HCT116 (cell line): Measurements from ENCODE around the gene TNFRSF8.

ENCODE experiments used
- CTCF ChIP-seq, 3 experiments: fragments of 200-600 bp in 1 of 3; sonication (generic) in 1 of 3; IDR thresholded peaks in 2 of 3; conservative IDR thresholded peaks in 1 of 3; 2 replicates each; pipeline ENCODE4 v1.5.1; 2012 to 2017; ENCODE audit warnings: low read depth in 2 of 3, low read length in 2 of 3, antibody characterized with exemption in 1 of 3, borderline replicate concordance in 1 of 3, control low read depth in 1 of 3, mild to moderate bottlenecking in 1 of 3, mixed read lengths in 1 of 3, mixed run types in 1 of 3, moderate library complexity in 1 of 3; ENCODE audit not compliant: insufficient read depth in 1 of 3
- EZH2 ChIP-seq: fragments of 200-600 bp; sonication (generic); IDR thresholded peaks from 2 replicates; pipeline ENCODE4 v1.6.1; 2017; ENCODE audit warnings: antibody characterized with exemption, mixed run types
- EZH2phosphoT487 ChIP-seq: fragments of 200-600 bp; IDR thresholded peaks from 2 replicates; pipeline ENCODE4 v1.6.1; 2018; ENCODE audit warnings: antibody characterized with exemption, borderline replicate concordance
- POLR2AphosphoS5 ChIP-seq: IDR thresholded peaks from 2 replicates; pipeline ENCODE4 v1.6.1; 2011; ENCODE audit warnings: mild to moderate bottlenecking, low read depth, low read length, moderate library complexity
- REST ChIP-seq: IDR thresholded peaks from 2 replicates; pipeline ENCODE4 v1.6.1; 2012; ENCODE audit warnings: low read depth
- YY1 ChIP-seq: IDR thresholded peaks from 2 replicates; pipeline ENCODE4 v1.6.1; 2011; ENCODE audit warnings: low read length, low read depth, moderate library complexity, mild to moderate bottlenecking; ENCODE audit not compliant: insufficient replicate concordance; ENCODE audit errors: extremely low read depth
- ZNF274 ChIP-seq: fragments of 200-500 bp; sonication (Bioruptor generic); IDR thresholded peaks from 2 replicates; pipeline ENCODE4 v1.6.1; 2014; ENCODE audit warnings: mild to moderate bottlenecking, low read depth, low read length, inconsistent platforms

- TF ChIP-seq YY1 (no peak), CTCF (IDR thresholded peaks at IDR 0.05 in 2 of 3, conservative IDR thresholded peaks at IDR 0.05 in 1 of 3; ENCODE audit: borderline replicate concordance in 1 of 3, insufficient read depth in 1 of 3, low read depth in 2 of 3, low read length in 2 of 3) (no peak), EZH2phosphoT487 (no peak), REST (no peak), ZNF274 (no peak), EZH2 (no peak), POLR2AphosphoS5 (no peak)
These were observed 99.5 kb downstream of the TNFRSF8 start for GRCh38 chr1:12162459-12163137.
